Astrocyte of the hippocampus (primary cell): ENCODE results near the gene POPDC3.
"Not testable (repeated sequence)": the region's sequence is repeated elsewhere in the genome, so short reads cannot be mapped to it uniquely, and the experiment has no call there.

ENCODE experiments used
- DNase-seq: peaks from one replicate; pipeline ENCODE4 v3.0.0; 2011; ENCODE audit warnings: low read depth, low spot score

Gene POPDC3

DNA sequence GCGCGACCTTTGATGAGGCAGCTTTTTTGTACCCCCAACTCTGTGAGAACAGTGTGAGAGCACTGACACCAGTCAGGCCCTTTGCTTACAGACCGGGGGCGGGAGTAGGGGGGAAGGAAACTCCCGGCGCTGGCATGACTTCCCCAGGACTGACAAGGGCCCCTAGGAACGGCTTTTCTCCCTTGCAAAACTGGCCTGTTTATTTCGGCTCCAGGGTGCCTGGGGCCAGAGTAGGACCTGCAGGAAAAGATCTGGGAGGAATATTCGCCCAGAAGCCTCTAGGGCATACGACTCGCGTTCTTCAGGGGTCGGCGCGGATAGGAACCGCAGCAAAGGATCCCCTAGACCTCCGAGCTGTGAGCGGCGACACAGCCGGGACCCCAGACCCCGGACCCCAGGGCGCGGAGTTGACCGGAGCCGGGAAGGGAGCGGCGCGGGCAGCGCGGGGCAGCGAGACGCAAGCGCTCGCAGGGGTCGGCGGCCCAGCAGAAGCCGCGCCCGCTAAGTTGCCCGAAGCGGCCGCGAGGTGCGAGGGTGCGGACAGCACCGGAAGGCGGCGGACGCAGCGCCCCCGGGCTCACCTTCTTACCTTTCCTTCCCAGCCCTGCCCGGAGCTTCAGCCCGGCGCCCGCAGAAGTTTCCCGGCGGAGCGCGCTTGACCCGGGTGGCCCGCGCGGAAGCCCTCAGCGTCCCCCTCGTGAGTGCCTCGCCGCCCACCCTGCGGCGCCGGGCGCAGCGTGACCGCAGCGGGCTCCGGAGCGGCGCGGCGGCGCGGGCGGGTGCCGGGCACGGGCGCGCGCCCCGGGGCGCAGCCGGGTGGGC lies at the start of gene POPDC3:
POPDC3 (minus strand) TSS at position 771 of the 822 bp plus-strand sequence. CDS start 18,105 bp downstream, outside the sequence.
- peak; percentile 64 for DNase-seq

DNA sequence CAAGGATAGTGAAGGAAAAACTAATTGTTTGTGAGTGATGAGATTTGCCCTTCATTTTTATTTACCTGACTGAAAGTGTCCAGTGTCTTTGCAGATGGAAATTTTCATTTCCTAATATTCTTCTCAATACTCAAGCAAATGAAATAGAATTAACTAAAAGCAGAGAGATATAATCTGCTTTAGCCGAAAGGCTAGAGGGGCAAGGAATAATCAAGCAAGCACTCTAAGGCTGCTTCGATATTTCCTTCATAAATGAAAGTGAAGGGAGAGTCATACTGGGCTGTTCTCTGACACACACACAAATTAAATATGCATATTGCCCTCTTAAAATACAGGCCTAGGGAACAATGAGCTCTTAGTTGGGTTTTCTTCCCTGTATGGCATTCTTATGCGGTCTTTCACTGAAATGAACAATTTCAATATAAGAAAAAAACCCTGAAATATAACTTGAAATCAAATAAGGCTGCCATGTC lies 47.5 kb upstream of the POPDC3 start:
- DNase-seq: no peak

- no peak for DNase-seq
These were observed 46.9 kb upstream of the POPDC3 start for GRCh38 chr6:105226598-105227294.

GRCh38 chr6:105223242-105223641 lies 43.4 kb upstream of the POPDC3 start:
- DNase-seq: no peak

- not testable (repeated sequence) for DNase-seq
These were observed 41.4 kb upstream of the POPDC3 start for GRCh38 chr6:105221219-105221618.

DNA sequence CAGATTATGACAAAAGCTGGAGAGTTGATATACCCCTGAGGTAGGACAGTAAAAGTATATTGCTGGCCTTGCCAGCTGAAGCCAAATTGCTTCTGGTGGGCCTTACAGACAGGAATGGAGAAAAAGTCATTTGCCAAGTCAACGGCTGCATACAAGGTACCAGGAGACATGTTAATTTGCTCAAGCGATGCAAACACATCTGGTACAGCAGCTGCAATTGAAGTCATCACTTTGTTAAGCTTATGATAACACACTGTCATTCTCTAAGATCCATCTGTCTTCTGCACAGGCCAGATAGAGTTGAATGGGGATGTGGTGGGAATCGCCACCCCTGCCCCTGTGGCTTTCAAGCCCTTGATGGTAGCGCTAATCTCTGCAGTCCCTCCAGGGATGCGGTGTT lies 40.4 kb upstream of the POPDC3 start:
- DNase-seq: no peak

GRCh38 chr6:105219218-105219617 lies 39.4 kb upstream of the POPDC3 start:
- not testable (repeated sequence) for DNase-seq

DNA sequence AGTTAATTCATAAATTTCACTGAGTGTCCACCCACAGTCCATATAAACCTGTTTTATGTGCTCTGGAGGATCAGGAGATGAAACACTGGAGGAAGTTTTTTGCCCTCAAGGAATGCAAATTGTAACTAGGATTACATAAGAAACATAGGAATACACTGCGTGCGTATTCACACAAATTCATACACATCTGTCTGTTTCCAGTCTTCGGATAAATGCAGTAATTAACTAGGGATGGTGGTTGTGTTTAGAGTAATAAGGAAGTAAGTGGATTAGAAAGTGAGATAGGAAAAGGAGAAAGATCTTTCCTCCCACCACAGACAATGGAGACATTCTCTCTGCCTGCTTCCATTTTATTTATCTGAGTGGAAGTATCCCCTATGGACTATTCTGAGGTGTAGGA lies 35.7 kb upstream of the POPDC3 start:
- DNase-seq: no peak

DNA sequence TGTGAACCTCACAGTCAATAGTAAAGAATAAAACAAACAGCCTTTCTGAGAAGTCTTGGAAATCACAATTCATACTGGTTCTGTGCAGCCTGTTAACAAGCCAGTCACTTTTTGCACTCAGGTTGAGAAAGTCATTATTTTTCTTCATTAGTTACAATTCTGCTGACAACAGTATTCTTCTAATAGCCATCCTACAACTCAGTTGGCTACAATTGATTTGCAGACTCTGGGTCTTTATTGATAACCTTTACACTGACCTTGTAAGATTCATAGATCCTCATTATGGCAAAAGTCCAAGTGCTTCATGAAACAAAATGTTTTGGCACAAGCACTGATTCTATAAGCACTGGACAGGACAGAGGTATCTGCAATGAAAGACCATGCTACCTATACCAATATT lies 34.9 kb upstream of the POPDC3 start:
- no peak for DNase-seq

GRCh38 chr6:105213272-105213671 lies 33.5 kb upstream of the POPDC3 start:
- DNase-seq: no peak

DNA sequence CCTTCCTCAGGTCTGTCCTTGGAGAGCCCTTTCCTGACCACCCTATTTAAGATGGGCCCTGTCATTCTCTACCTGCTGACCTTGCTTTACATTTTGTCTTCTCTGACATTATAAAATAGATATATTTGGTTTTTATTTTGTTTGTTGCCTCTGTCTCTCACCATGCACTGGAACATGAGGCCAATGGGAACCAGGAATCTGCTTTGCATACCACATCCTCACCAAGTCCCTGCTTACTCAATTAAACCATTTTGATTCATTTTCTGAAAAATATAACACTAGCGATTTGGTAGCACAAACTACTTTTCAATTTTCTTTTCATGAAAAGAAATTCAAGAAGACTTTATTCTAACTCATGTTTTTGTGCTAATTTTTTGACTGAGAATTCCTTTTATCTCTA lies 32.8 kb upstream of the POPDC3 start:
- DNase-seq: no peak

- no peak for DNase-seq
These were observed 32.0 kb upstream of the POPDC3 start for GRCh38 chr6:105211831-105212230.

GRCh38 chr6:105210932-105211531 lies 31.2 kb upstream of the POPDC3 start:
- no peak for DNase-seq

DNA sequence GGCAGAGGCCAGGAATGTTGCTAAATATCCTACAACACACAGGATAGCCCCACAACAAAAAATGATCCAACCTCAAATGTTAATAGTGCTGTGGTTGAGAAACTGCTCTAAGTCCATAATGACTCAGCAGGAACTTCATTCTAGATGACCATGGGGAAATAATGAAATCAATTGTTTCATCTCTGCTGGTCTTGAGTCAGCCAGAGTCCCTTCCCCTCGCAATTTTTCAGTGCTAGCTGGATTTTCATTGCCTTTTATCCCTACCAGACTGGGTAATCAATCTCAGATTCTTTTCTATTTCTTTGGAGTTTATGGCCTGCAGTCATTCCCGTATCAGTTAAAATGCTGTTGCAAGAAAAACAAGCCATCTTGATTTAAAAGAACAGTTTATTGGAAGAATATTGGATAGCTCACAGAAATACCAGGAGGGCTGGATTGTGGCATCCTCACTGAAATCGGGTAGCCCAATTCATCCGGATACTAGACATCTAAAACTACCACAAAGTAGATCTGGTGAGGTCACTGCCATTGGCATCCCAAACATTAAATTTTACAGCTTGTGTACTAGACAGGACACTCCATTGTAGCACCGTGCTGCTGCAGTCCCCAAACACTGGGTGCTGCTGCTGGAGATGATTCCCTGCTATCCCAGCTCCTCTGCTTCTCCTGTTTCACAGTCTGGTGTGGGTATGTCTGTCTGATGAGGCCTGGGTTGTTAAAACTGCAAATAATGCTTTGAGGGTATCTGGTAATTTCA lies 30.3 kb upstream of the POPDC3 start:
- DNase-seq: peak; percentile 74

- DNase-seq: no peak
These were observed 27.9 kb upstream of the POPDC3 start for GRCh38 chr6:105207524-105208269.

- no peak for DNase-seq
These were observed 25.0 kb upstream of the POPDC3 start for GRCh38 chr6:105204768-105205167.

DNA sequence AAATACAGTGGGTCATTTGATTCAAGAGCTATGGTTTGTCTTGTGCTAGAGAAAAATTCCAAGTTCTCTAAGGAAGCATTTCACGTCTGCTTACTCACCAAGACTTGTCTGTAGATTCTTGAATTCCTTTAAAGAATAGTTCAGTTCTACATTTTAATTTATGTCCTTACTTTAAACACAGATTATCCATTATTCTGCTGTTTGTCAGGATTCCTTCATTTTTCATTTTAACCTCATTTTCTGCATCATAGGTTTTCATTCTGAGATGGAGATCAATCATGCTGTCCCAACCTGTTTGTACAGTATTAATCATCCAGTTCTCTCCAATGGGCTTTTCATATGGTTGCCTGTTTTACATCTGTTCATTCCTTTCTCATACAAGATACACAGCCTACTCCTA lies 24.5 kb upstream of the POPDC3 start:
- peak; percentile 53 for DNase-seq

DNA sequence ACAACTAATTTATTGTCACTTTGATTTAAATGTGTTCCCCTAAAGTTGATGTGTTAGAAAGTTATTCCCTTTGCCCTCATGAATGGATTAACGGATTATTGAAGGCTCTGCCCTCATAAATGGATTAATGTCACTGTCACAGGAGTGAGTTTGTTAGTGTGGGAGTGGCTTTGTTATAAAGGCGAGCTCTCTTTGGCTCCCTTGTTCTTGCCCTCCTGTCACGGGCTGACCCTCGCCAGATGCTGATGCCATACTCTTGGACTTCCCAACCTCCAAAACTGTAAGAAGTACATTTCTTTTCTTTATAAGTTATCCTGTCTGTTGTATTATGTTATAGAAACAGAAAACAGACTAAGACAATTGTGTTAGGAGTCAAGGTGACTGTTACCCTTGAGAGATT lies 22.7 kb upstream of the POPDC3 start:
- no peak for DNase-seq

- no peak for DNase-seq
These were observed 20.4 kb upstream of the POPDC3 start for GRCh38 chr6:105200133-105200730.

DNA sequence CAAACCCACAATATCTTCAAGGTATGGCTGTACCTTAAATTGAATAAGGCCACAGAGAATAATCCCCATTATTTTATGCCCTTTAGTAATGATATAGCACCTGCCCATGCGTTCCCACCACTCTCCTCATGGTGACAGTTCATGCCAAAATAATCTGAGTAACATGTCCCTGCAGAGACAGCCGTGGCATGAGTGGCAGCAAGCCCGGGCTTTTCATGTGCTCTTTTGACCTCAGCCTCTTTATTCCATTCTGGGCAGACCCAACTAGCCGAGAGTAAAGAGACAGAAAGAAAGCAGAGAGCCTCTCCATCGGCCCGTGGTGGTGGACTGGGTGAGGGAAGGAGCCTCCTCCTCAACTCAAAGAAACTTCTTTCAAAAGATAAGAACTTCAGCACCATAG lies 19.9 kb upstream of the POPDC3 start:
- peak; percentile 34 for DNase-seq

- DNase-seq: no peak
These were observed 16.3 kb upstream of the POPDC3 start for GRCh38 chr6:105196076-105196475.
